Left forelimb (tissue), 1 donor: ENCODE measurements around the gene ALK.

Source experiments
- DNase-seq: peaks from one replicate; pipeline ENCODE4 v3.0.0-alpha.2; 2018; ENCODE audit warnings: low spot score

Gene ALK

DNA sequence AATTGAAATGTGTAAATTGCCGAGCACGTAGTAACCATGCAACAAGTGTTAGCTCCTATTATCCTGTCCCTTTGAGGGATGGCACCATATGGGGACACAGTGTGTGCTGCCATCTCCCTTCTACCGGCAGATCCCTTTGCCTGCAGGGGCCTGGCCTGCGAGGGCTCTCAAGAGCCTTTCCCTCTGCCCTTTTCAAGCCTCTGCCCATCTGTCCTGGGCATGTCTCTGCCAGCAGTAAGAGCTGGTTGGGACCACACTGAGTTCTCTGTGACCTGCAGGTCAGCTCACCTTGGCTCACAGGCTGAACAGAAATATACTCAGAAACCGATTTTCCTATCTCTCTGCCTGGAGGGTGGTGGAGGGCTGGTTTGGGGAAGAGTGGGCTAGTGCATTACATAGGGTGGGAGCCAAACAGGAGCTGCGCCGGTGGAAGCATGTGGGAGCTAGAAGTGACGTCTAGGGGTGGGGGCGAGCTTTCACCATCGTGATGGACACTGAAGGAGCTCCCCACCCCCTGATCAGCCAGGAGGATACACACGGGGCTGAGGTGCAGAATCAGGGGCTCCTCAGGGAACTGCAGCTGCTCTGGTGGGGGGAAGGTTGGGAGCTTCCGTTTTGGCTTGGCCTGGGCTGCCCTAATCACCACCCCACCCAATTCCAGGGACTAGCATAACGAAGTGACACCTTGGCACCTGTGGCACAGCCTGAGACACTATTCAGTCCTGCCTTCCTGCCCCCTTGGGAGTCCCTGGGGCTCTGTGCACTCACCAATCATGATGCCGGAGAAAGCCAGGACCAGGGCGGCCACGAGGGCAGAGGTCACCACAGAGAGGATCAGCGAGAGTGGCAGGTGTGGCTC lies 696.5 kb downstream of the ALK start:
- DNase-seq = no peak

GRCh38 chr2:29223851-29224692 lies 697.3 kb downstream of the ALK start:
- DNase-seq = no peak

DNA sequence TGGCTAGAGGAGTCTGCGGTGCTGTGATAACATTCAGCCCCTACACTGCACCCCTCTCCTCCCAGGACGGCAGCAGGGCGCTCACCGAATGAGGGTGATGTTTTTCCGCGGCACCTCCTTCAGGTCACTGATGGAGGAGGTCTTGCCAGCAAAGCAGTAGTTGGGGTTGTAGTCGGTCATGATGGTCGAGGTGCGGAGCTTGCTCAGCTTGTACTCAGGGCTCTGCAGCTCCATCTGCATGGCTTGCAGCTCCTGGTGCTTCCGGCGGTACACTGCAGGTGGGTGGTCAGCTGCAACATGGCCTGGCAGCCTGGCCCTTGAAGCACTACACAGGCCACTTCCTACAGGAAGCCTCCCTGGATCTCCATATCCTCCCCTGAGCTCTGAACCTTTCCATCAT lies 698.1 kb downstream of the ALK start:
- no peak for DNase-seq

DNA sequence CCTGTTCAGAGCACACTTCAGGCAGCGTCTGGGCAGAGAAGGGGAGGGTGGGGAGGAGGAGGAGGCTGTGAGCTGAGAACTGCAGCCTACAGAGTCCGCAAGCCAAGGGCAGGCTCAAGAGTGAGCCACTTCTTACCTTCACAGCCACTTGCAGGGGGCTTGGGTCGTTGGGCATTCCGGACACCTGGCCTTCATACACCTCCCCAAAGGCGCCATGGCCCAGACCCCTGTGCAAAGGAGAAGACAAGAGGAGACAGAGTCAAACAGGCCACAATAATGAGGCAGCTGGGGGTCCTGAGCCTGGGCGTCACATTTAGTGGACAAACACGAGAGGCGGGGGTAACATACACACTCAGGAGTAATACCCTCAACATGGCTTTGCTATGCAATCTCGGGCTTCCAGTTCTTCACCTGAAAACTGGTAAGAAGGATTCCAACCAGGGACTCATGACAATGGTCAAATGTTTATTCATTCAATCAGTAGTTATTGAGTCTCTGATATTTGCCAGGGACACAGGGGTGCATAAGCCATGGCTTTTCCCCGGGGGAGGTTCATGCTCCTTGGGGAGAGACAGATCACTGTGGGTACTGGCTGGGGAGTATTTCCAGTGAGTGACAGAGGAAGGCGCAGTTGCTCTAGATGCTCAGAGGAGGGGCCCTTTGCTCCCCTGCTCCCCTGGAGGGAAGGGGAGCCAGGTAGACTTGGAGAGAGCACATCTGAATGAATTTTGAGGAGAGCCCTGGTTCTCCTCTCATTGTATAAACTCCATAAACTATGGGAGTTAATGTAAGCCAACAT lies 698.8 kb downstream of the ALK start:
- no peak for DNase-seq

DNA sequence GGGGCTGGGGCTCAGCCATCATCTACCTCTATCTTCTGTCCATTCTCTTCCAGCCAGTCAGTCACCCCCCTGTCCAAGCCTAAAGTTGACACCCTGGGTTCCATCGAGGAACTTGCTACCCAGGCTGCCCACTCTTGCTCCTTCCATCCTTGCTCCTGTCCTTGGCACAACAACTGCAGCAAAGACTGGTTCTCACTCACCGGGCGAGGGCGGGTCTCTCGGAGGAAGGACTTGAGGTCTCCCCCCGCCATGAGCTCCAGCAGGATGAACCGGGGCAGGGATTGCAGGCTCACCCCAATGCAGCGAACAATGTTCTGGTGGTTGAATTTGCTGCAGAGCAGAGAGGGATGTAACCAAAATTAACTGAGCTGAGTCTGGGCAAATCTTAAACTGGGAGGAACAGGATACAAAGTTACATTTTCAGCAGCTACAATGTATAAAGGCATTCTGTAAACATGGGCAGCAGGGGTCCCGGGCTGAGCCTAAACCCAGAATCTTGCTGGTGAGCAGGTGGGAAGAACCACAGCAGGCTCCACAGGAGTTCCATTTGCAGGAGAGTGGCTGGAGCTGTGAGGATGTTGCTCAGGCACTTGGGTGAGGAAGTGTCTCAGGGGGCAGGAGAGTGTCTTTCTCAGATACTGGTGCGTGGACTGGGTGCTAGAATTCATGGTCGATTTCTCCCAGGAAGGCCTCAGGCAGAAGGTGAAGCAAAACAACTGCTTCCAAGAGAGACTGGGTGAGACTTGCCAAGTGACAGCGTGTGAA lies 700.7 kb downstream of the ALK start:
- DNase-seq = no peak

GRCh38 chr2:29219374-29219773 lies 702.0 kb downstream of the ALK start:
- DNase-seq = no peak

DNA sequence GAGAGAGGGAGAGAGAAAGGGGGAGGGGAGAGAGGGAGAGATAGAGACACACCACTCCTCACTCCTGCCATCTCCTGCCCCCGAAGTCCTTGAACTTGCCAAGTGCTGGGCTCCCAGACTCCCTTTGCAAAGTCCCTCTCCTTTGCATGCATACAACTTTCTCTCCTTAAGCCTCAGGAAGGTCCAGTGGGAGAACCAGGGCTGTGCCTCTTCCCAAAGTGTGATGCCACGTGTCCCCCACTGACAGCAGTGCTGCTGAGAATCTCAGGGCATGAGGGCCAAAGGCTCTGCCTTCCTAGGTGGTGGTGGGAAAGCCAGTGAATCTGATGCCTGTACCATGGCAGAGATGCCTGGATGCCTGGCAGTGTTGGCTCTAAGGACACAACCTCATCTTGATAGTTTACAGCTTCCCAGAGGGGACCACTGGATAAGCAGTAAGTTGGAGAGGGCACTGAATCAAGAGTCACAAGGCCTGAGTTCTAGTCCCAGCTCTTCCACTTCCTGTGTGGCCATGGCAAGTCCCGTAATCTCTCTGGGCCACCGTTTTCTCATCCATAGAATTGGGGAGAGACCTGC lies 702.7 kb downstream of the ALK start:
- DNase-seq = no peak

DNA sequence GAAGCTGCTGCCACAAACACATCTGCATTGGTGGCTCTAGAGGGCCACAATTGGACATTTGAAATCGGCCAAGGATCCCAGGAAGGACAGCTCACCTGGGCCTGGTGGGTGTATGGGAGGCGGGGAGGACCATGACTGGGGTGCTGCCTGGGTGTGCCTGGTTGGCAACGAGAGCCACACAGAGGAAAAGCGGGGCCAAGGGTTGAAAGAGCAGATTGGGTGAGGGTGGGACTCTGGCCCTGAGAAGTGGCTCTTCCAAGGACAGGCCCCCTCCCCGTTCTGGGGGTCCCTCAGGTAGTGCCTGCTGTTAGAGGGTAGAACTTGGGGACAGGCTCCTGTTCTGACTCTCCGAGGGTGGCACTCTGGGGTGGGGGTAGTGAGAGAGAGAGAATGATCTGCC lies 703.3 kb downstream of the ALK start:
- no peak for DNase-seq

GRCh38 chr2:29216609-29216909 lies 704.8 kb downstream of the ALK start:
- DNase-seq = no peak

GRCh38 chr2:29215739-29216608 lies 705.4 kb downstream of the ALK start:
- DNase-seq = no peak

- no peak for DNase-seq
These were observed 706.3 kb downstream of the ALK start for GRCh38 chr2:29215073-29215472.

- DNase-seq = no peak
These were observed 707.5 kb downstream of the ALK start for GRCh38 chr2:29213888-29214291.

DNA sequence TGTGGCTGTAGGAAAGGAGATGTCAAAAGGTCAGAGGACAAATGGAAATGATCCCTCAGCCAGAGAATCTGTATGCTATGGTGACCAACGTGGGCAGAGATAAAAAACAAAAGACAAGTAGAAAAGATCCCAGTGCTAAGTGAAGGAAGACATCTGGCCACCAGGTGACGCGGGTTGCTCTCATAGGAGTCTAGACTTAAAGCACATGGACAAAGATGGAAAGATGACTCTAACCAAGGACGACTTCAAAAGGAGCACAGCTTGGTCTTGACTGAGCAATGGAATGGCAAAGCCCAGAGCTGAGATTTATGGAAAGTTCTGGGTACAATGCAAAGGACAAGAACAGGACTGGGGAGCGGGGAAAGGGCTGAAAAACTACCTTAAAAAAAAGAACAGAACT lies 709.4 kb downstream of the ALK start:
- DNase-seq = no peak

DNA sequence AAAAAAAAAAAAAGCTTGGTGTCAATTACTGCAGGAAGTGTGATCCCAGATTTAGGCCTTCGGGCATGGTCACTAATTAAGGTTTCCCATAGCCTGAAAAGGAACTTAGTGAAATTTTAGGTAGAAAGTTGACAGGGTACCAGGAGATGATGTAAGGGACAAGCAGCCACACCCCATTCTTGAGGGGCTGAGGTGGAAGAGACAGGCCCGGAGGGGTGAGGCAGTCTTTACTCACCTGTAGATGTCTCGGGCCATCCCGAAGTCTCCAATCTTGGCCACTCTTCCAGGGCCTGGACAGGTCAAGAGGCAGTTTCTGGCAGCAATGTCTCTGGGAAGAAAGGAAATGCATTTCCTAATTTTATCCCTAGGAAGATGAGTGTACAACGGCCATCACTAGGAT lies 711.8 kb downstream of the ALK start:
- DNase-seq = no peak

- DNase-seq = no peak
These were observed 713.8 kb downstream of the ALK start for GRCh38 chr2:29207352-29208148.

DNA sequence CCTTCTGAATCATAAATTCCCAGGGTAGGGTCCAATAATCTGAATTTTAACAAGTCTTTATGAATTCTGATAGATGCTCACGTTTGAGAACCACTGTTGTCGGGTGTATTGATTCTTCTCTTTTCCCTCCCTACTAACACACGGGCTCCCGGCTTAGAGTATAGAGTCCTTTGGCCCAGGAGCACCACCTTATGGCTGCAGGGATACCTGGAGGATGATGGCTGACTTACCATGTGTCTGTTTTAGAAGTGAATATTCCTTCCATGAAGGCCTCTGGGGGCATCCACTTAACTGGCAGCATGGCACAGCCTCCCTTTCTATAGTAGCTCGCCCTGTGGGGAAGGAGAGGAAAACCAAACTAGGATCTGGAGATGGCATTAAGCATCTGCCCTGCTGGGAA lies 714.4 kb downstream of the ALK start:
- no peak for DNase-seq

DNA sequence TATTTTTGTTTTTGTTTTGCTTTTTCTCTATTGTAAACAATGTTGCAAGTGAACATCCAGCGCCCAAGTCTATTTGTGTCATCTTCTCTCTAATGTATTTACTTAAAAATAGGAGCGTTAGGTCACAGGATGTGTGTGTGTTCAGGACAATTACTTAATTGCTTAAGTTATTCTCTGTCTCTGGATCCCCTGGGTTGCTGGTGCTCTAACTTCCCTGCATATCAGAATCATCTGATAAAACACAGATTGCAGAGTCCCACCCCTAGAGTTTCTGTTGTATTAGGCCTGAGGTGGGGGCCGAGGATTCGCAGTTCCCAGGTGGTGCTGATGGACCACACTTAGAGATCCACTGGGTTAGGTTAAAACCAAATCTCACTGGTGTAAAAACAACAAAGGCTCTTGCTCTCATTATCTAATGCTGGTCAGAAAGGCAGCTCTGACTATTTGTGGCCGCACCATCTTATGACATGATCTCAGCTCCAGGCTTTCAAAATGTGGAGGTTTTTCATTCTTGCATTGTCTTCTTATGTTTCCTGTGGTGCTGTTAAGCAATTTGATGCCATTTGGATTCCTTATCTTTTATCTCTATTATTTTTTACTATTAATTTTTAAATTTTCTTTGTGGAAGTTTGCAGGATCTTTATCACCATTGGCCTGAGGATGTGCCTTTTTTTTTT lies 718.4 kb downstream of the ALK start:
- no peak for DNase-seq

DNA sequence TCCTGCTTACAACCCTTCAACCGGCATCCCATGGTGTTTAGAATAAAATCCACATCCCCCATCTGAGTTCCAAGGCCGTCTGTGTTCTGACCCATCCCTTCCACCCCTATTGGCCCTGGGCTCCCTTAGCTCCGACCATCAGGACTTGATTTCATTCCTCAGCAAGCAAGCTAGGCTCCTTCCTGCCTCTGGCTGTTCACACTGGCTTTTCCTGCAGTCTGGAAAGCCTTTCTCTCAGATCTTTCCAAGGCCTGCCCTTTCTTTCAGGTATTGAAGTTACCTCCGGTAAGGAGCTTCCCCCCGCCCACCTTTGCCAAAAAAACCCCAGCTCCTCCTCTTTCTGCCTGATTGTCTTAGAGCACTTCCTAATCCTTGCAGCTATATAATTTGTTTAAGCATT lies 719.4 kb downstream of the ALK start:
- DNase-seq = no peak
